GM23338 (cell line): Measurements from ENCODE around the gene ROBO1. TPM values are rescaled to one million over a fixed set of nuclear protein-coding genes. Genes with fewer than 3 reads are reported as not detected.

Source experiments
- ATAC-seq: fragments of 200-7000 bp; cut with Tn5 transposase; 3 replicates; pipeline ENCODE4 v1.9.1; 2020
- DNase-seq: peaks from one replicate; pipeline ENCODE4 v3.0.0-alpha.2; 2015; ENCODE audit warnings: low spot score
- H2AFZ ChIP-seq: fragments of 200-600 bp; sonication (generic); 2 replicates; pipeline ENCODE4 v1.8.0; 2016; ENCODE audit warnings: antibody characterized with exemption, mild to moderate bottlenecking, moderate library complexity
- H3F3A ChIP-seq: fragments of 200-600 bp; sonication (generic); replicated peaks from 2 replicates; pipeline ENCODE4 v1.8.0; 2017; ENCODE audit warnings: antibody characterized with exemption, mixed run types, low read depth
- H3K27ac ChIP-seq: fragments of 200-600 bp; sonication (generic); 2 replicates; pipeline ENCODE4 v1.6.1; 2016; ENCODE audit warnings: low read depth
- H3K27me3 ChIP-seq: fragments of 200-600 bp; sonication (generic); 2 replicates; pipeline ENCODE4 v1.8.0; 2016; ENCODE audit warnings: mild to moderate bottlenecking, mixed run types, moderate library complexity; ENCODE audit not compliant: insufficient read depth
- H3K36me3 ChIP-seq: fragments of 200-600 bp; sonication (generic); 2 replicates; pipeline ENCODE4 v1.8.0; 2016; ENCODE audit warnings: mild to moderate bottlenecking; ENCODE audit not compliant: insufficient read depth
- H3K4me1 ChIP-seq: fragments of 200-600 bp; sonication (generic); 2 replicates; pipeline ENCODE4 v1.8.0; 2016; ENCODE audit warnings: mild to moderate bottlenecking, moderate library complexity; ENCODE audit not compliant: insufficient read depth
- H3K4me2 ChIP-seq: fragments of 200-600 bp; sonication (generic); 2 replicates; pipeline ENCODE4 v1.7.1; 2017; ENCODE audit warnings: mixed run types
- H3K4me3 ChIP-seq: fragments of 200-600 bp; sonication (generic); 2 replicates; pipeline ENCODE4 v1.6.1; 2016; ENCODE audit warnings: mixed run types
- H3K79me2 ChIP-seq: fragments of 200-600 bp; sonication (generic); replicated peaks from 2 replicates; pipeline ENCODE4 v1.8.0; 2017; ENCODE audit warnings: mild to moderate bottlenecking; ENCODE audit not compliant: insufficient read depth
- H3K9me2 ChIP-seq: fragments of 200-600 bp; sonication (generic); 2 replicates; pipeline ENCODE4 v1.8.0; 2017; ENCODE audit not compliant: insufficient read depth
- H4K20me1 ChIP-seq: fragments of 200-600 bp; sonication (generic); replicated peaks from 2 replicates; pipeline ENCODE4 v1.8.0; 2017; ENCODE audit warnings: mild to moderate bottlenecking; ENCODE audit not compliant: insufficient read depth
- H3K27ac Mint-ChIP-seq: 2 replicates; pipeline ENCODE4 v1.8.0; 2020; ENCODE audit warnings: inconsistent platforms, mild to moderate bottlenecking, moderate library complexity, mixed read lengths
- H3K27me3 Mint-ChIP-seq: 3 replicates; pipeline ENCODE4 v1.8.0; 2022; ENCODE audit warnings: low read depth, mild to moderate bottlenecking, moderate library complexity, mixed read lengths, inconsistent platforms; ENCODE audit not compliant: insufficient read depth, poor library complexity
- H3K36me3 Mint-ChIP-seq: 3 replicates; pipeline ENCODE4 v1.8.0; 2021; ENCODE audit warnings: low read depth, mild to moderate bottlenecking, inconsistent platforms, moderate library complexity, mixed read lengths
- H3K4me1 Mint-ChIP-seq: 3 replicates; pipeline ENCODE4 v1.8.0; 2020; ENCODE audit warnings: mild to moderate bottlenecking, inconsistent platforms, mixed read lengths
- H3K4me3 Mint-ChIP-seq: 3 replicates; pipeline ENCODE4 v1.8.0; 2021; ENCODE audit warnings: moderate library complexity, mild to moderate bottlenecking, inconsistent platforms, mixed read lengths
- H3K9me3 Mint-ChIP-seq: 3 replicates; pipeline ENCODE4 v1.8.0; 2020; ENCODE audit warnings: moderate library complexity, mild to moderate bottlenecking, inconsistent platforms, mixed read lengths
- EZH2 ChIP-seq: fragments of 200-600 bp; sonication (generic); IDR thresholded peaks from one replicate; pipeline ENCODE4 v1.8.0; 2017; ENCODE audit warnings: antibody characterized with exemption, mild to moderate bottlenecking, low read depth; ENCODE audit not compliant: unreplicated experiment
- EZH2phosphoT487 ChIP-seq: fragments of 200-600 bp; sonication (generic); IDR thresholded peaks from one replicate; pipeline ENCODE4 v1.8.1; 2018; ENCODE audit warnings: antibody characterized with exemption; ENCODE audit not compliant: unreplicated experiment
- JUNB ChIP-seq: IDR thresholded peaks from one replicate; pipeline ENCODE4 v1.6.1; 2016; ENCODE audit warnings: antibody characterized with exemption; ENCODE audit not compliant: unreplicated experiment
- NANOG ChIP-seq: IDR thresholded peaks from 2 replicates; pipeline ENCODE4 v1.6.1; 2016; ENCODE audit warnings: antibody characterized with exemption, borderline replicate concordance
- POLR2AphosphoS5 ChIP-seq: IDR thresholded peaks from 2 replicates; pipeline ENCODE4 v1.6.1; 2016; ENCODE audit warnings: antibody characterized with exemption, low read depth
- STAT1 ChIP-seq: IDR thresholded peaks from one replicate; pipeline ENCODE4 v1.6.1; 2016; ENCODE audit warnings: antibody characterized with exemption; ENCODE audit not compliant: unreplicated experiment
- ZNF114 ChIP-seq: fragments of 250-450 bp; sonication (Bioruptor Pico); IDR thresholded peaks from 2 replicates; pipeline ENCODE4 v1.5.0; 2020; ENCODE audit warnings: mild to moderate bottlenecking, moderate library complexity
- ZNF331 ChIP-seq: fragments of 250-450 bp; sonication (Bioruptor Pico); IDR thresholded peaks from 2 replicates; pipeline ENCODE4 v1.5.0; 2020; ENCODE audit warnings: low read depth, mild to moderate bottlenecking, moderate library complexity
- polyA plus RNA-seq: library from polyadenylated mRNA; unstranded; fragments of >200 nt; fragmentation: Nextera tagmentation; extraction: Ambion mirVana; gene quantifications from 2 replicates; pipeline ENCODE4 v1.2.1, GENCODE V29; 2016
- total RNA-seq: library from RNA; depleted of rRNA; stranded (reverse); fragments of >200 nt; shearing (Covaris generic); gene quantifications from 2 replicates; pipeline ENCODE4 v1.2.3, GENCODE V29; 2014
- TF ChIP-seq, protein P1 (sequence below): IDR thresholded peaks from 2 replicates; pipeline ENCODE4 v1.6.1; 2016; ENCODE audit warnings: antibody characterized with exemption
- TF ChIP-seq, protein P2 (sequence below), 2 experiments: fragments of 200-600 bp in 1 of 2; sonication (generic) in 1 of 2; conservative IDR thresholded peaks; 2 replicates each; pipeline versions ENCODE4 v1.5.1 to v1.6.1; 2016 to 2017; ENCODE audit warnings: antibody characterized with exemption in 2 of 2, low read depth in 2 of 2, mild to moderate bottlenecking in 2 of 2, moderate library complexity in 1 of 2
- TF ChIP-seq, protein P3 (sequence below): IDR thresholded peaks from one replicate; pipeline ENCODE4 v1.6.1; 2018; ENCODE audit warnings: antibody characterized with exemption; ENCODE audit not compliant: unreplicated experiment

ROBO1 gene
- total and polyA plus RNA-seq, 2 experiments from 2014 or later: 19.2 to 78.3 TPM

DNA sequence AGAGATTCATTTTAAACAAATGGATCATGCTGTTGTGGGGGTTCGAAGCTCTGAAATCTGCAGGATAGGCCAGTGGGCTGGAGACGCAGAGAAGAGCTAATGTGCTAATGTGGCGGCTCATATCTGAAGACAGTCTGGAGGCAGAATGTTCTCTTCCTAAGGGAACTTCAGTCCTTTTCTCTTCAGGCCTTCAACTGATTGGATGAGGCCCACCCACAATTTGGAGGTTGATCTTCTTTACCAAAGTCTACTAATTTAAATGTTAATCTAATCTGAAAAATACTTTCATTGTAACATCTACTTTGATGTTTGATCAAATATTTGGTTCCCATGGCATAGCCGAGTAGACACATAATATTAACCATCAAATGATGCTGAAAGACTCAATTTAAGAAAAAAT, 940.2 kb downstream of the ROBO1 start:
- Mint-ChIP-seq H3K27me3 (no peaks in the 10 kb centered on the region), H3K4me1 (no peaks in the 10 kb centered on the region; the same call in 1 of the 3 replicates), H3K4me3 (no peak overlapping the region), H3K9me3 (no peaks in the 10 kb centered on the region; the same call in 2 of the 3 replicates), H3K27ac (no peak overlapping the region), H3K36me3 (peaks cover 2% of the 10 kb centered on the region; the same call in 1 of the 3 replicates)
- no peak overlapping the region for H3K27ac ChIP-seq
- H3K79me2 ChIP-seq: no peaks in the 10 kb centered on the region; the same call in 1 of the 2 replicates
- no peaks in the 10 kb centered on the region for H3K9me2 ChIP-seq
- no peaks in the 10 kb centered on the region for H4K20me1 ChIP-seq
- H3K4me2 ChIP-seq: no peak overlapping the region
- H3K4me3 ChIP-seq: no peak overlapping the region
- H3K36me3 ChIP-seq: no peaks in the 10 kb centered on the region
- TF ChIP-seq STAT1 (no peak), JUNB (no peak), EZH2phosphoT487 (no peak), ZNF331 (no peak), POLR2AphosphoS5 (no peak), ZNF114 (CRISPR knock-in tag) (no peak), EZH2 (no peak), NANOG (no peak)
- TF ChIP-seq, protein P1, sequence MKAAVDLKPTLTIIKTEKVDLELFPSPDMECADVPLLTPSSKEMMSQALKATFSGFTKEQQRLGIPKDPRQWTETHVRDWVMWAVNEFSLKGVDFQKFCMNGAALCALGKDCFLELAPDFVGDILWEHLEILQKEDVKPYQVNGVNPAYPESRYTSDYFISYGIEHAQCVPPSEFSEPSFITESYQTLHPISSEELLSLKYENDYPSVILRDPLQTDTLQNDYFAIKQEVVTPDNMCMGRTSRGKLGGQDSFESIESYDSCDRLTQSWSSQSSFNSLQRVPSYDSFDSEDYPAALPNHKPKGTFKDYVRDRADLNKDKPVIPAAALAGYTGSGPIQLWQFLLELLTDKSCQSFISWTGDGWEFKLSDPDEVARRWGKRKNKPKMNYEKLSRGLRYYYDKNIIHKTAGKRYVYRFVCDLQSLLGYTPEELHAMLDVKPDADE: no peak
- TF ChIP-seq, protein P2, sequence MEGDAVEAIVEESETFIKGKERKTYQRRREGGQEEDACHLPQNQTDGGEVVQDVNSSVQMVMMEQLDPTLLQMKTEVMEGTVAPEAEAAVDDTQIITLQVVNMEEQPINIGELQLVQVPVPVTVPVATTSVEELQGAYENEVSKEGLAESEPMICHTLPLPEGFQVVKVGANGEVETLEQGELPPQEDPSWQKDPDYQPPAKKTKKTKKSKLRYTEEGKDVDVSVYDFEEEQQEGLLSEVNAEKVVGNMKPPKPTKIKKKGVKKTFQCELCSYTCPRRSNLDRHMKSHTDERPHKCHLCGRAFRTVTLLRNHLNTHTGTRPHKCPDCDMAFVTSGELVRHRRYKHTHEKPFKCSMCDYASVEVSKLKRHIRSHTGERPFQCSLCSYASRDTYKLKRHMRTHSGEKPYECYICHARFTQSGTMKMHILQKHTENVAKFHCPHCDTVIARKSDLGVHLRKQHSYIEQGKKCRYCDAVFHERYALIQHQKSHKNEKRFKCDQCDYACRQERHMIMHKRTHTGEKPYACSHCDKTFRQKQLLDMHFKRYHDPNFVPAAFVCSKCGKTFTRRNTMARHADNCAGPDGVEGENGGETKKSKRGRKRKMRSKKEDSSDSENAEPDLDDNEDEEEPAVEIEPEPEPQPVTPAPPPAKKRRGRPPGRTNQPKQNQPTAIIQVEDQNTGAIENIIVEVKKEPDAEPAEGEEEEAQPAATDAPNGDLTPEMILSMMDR (conservative IDR thresholded peaks at IDR 0.05; ENCODE audit: low read depth in 2 of 2): no peak
- TF ChIP-seq, protein P3, sequence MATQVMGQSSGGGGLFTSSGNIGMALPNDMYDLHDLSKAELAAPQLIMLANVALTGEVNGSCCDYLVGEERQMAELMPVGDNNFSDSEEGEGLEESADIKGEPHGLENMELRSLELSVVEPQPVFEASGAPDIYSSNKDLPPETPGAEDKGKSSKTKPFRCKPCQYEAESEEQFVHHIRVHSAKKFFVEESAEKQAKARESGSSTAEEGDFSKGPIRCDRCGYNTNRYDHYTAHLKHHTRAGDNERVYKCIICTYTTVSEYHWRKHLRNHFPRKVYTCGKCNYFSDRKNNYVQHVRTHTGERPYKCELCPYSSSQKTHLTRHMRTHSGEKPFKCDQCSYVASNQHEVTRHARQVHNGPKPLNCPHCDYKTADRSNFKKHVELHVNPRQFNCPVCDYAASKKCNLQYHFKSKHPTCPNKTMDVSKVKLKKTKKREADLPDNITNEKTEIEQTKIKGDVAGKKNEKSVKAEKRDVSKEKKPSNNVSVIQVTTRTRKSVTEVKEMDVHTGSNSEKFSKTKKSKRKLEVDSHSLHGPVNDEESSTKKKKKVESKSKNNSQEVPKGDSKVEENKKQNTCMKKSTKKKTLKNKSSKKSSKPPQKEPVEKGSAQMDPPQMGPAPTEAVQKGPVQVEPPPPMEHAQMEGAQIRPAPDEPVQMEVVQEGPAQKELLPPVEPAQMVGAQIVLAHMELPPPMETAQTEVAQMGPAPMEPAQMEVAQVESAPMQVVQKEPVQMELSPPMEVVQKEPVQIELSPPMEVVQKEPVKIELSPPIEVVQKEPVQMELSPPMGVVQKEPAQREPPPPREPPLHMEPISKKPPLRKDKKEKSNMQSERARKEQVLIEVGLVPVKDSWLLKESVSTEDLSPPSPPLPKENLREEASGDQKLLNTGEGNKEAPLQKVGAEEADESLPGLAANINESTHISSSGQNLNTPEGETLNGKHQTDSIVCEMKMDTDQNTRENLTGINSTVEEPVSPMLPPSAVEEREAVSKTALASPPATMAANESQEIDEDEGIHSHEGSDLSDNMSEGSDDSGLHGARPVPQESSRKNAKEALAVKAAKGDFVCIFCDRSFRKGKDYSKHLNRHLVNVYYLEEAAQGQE: no peak
- H3K4me1 ChIP-seq: no peaks in the 10 kb centered on the region
- no peaks in the 10 kb centered on the region for H3K27me3 ChIP-seq
- DNase-seq (no peak), ATAC-seq (no peak)
- H2AFZ ChIP-seq: no peak overlapping the region
- no peaks in the 10 kb centered on the region for H3F3A ChIP-seq
